T-helper 1 cell treated with Interleukin-12 subunit alpha and Interleukin-12 subunit beta and Interleukin-4 antibody, amounts not matched to agents 30 μg/mL and 1 μg/mL, for 36 hours (primary cell): Measurements from ENCODE around the gene C11orf24.
"Not testable (repeated sequence)": the region's sequence is repeated elsewhere in the genome, so short reads cannot be mapped to it uniquely, and the experiment has no call there.

Source experiments
- H3K27ac Mint-ChIP-seq: one replicate; pipeline ENCODE4 v1.8.0; 2021; ENCODE audit warnings: mild to moderate bottlenecking, mixed read lengths
- H3K27me3 Mint-ChIP-seq: one replicate; pipeline ENCODE4 v1.8.0; 2021; ENCODE audit warnings: low read depth, mixed read lengths
- H3K36me3 Mint-ChIP-seq: one replicate; pipeline ENCODE4 v1.8.0; 2021; ENCODE audit warnings: low read depth, mixed read lengths
- H3K4me1 Mint-ChIP-seq: one replicate; pipeline ENCODE4 v1.8.0; 2021; ENCODE audit warnings: low read depth, mixed read lengths
- H3K4me3 Mint-ChIP-seq: one replicate; pipeline ENCODE4 v1.8.0; 2021; ENCODE audit warnings: mild to moderate bottlenecking, moderate library complexity, mixed read lengths
- H3K9me3 Mint-ChIP-seq: one replicate; pipeline ENCODE4 v1.8.0; 2021; ENCODE audit warnings: mixed read lengths

Gene C11orf24

GRCh38 chr11:68257477-68258362 lies 14.1 kb downstream of the C11orf24 start:
- Mint-ChIP-seq H3K9me3 (no peaks in the 10 kb centered on the region), H3K4me3 (no peak overlapping the region), H3K36me3 (peaks cover 9% of the 10 kb centered on the region), H3K4me1 (peaks cover 4% of the 10 kb centered on the region), H3K27me3 (no peaks in the 10 kb centered on the region), H3K27ac (peak overlapping the region; percentile 65)

- no peak overlapping the region for H3K27ac Mint-ChIP-seq
- peaks cover 4% of the 10 kb centered on the region for H3K36me3 Mint-ChIP-seq
- H3K9me3 Mint-ChIP-seq = peaks cover 1% of the 10 kb centered on the region
- no peaks in the 10 kb centered on the region for H3K27me3 Mint-ChIP-seq
- H3K4me1 Mint-ChIP-seq = peaks cover 4% of the 10 kb centered on the region
- no peak overlapping the region for H3K4me3 Mint-ChIP-seq
Measured at GRCh38 chr11:68256331-68256741, 15.4 kb downstream of the C11orf24 start.

- Mint-ChIP-seq H3K27ac (no peak overlapping the region), H3K27me3 (no peaks in the 10 kb centered on the region), H3K4me1 (peaks cover 4% of the 10 kb centered on the region), H3K36me3 (peaks cover 2% of the 10 kb centered on the region), H3K9me3 (peaks cover 7% of the 10 kb centered on the region), H3K4me3 (no peak overlapping the region)
Measured at GRCh38 chr11:68255526-68255925, 16.2 kb downstream of the C11orf24 start.

GRCh38 chr11:68254421-68254820 lies 17.4 kb downstream of the C11orf24 start:
- Mint-ChIP-seq H3K27ac (no peak overlapping the region), H3K4me3 (no peak overlapping the region), H3K9me3 (peaks cover 18% of the 10 kb centered on the region)

GRCh38 chr11:68251765-68252164 lies 20.0 kb downstream of the C11orf24 start:
- Mint-ChIP-seq H3K4me3 (no peak overlapping the region), H3K36me3 (peaks cover 4% of the 10 kb centered on the region), H3K9me3 (peaks cover 24% of the 10 kb centered on the region)

More at GRCh38 chr11:68254421-68254820, 17.4 kb downstream of the C11orf24 start:
- Mint-ChIP-seq H3K4me1 (peaks cover 2% of the 10 kb centered on the region), H3K27me3 (peaks cover 4% of the 10 kb centered on the region), H3K36me3 (peaks cover 4% of the 10 kb centered on the region)

GRCh38 chr11:68244912-68245311 lies 26.9 kb downstream of the C11orf24 start:
- not testable (repeated sequence) for H3K36me3 Mint-ChIP-seq, H3K4me3 Mint-ChIP-seq, H3K4me1 Mint-ChIP-seq, H3K27ac Mint-ChIP-seq
- Mint-ChIP-seq H3K27me3 (peaks cover 13% of the 10 kb centered on the region), H3K9me3 (peaks cover 11% of the 10 kb centered on the region)

More at GRCh38 chr11:68251765-68252164, 20.0 kb downstream of the C11orf24 start:
- peaks cover 4% of the 10 kb centered on the region for H3K27me3 Mint-ChIP-seq
- no peak overlapping the region for H3K27ac Mint-ChIP-seq
- no peaks in the 10 kb centered on the region for H3K4me1 Mint-ChIP-seq

GRCh38 chr11:68243847-68244246 lies 27.9 kb downstream of the C11orf24 start:
- not testable (repeated sequence) for H3K36me3 Mint-ChIP-seq, H3K4me1 Mint-ChIP-seq, H3K9me3 Mint-ChIP-seq

GRCh38 chr11:68242616-68243015 lies 29.2 kb downstream of the C11orf24 start:
- H3K4me3 Mint-ChIP-seq = no peak overlapping the region
- H3K27ac Mint-ChIP-seq = no peak overlapping the region
- H3K4me1 Mint-ChIP-seq = no peaks in the 10 kb centered on the region
- H3K36me3 Mint-ChIP-seq = no peaks in the 10 kb centered on the region
- no peaks in the 10 kb centered on the region for H3K9me3 Mint-ChIP-seq
- peaks cover 15% of the 10 kb centered on the region for H3K27me3 Mint-ChIP-seq

More at GRCh38 chr11:68243847-68244246, 27.9 kb downstream of the C11orf24 start:
- not testable (repeated sequence) for H3K27ac Mint-ChIP-seq, H3K4me3 Mint-ChIP-seq
- H3K27me3 Mint-ChIP-seq = peaks cover 13% of the 10 kb centered on the region

GRCh38 chr11:68231621-68232020 lies 40.2 kb downstream of the C11orf24 start:
- Mint-ChIP-seq H3K36me3 (no peaks in the 10 kb centered on the region), H3K27ac (no peak overlapping the region), H3K4me1 (no peaks in the 10 kb centered on the region), H3K9me3 (peaks cover 33% of the 10 kb centered on the region), H3K27me3 (peaks cover 19% of the 10 kb centered on the region), H3K4me3 (no peak overlapping the region)

GRCh38 chr11:68229601-68230000 lies 42.2 kb downstream of the C11orf24 start:
- no peaks in the 10 kb centered on the region for H3K36me3 Mint-ChIP-seq
- peaks cover 33% of the 10 kb centered on the region for H3K9me3 Mint-ChIP-seq
- no peaks in the 10 kb centered on the region for H3K4me1 Mint-ChIP-seq
- H3K27me3 Mint-ChIP-seq = peaks cover 11% of the 10 kb centered on the region
- no peak overlapping the region for H3K27ac Mint-ChIP-seq
- H3K4me3 Mint-ChIP-seq = no peak overlapping the region

GRCh38 chr11:68226421-68226820 lies 45.4 kb downstream of the C11orf24 start:
- no peak overlapping the region for H3K27ac Mint-ChIP-seq
- H3K9me3 Mint-ChIP-seq = peaks cover 30% of the 10 kb centered on the region
- no peaks in the 10 kb centered on the region for H3K27me3 Mint-ChIP-seq
- H3K36me3 Mint-ChIP-seq = no peaks in the 10 kb centered on the region
- H3K4me3 Mint-ChIP-seq = no peak overlapping the region
- peaks cover 2% of the 10 kb centered on the region for H3K4me1 Mint-ChIP-seq

GRCh38 chr11:68224606-68225005 lies 47.2 kb downstream of the C11orf24 start:
- Mint-ChIP-seq H3K36me3 (no peaks in the 10 kb centered on the region), H3K9me3 (peaks cover 20% of the 10 kb centered on the region), H3K27me3 (peaks cover 1% of the 10 kb centered on the region), H3K4me3 (no peak overlapping the region), H3K4me1 (peaks cover 2% of the 10 kb centered on the region), H3K27ac (no peak overlapping the region)

GRCh38 chr11:68223275-68223674 lies 48.5 kb downstream of the C11orf24 start:
- Mint-ChIP-seq H3K36me3 (no peaks in the 10 kb centered on the region), H3K4me3 (no peak overlapping the region), H3K27me3 (peaks cover 3% of the 10 kb centered on the region), H3K27ac (no peak overlapping the region), H3K4me1 (peaks cover 2% of the 10 kb centered on the region), H3K9me3 (peaks cover 7% of the 10 kb centered on the region)

- H3K36me3 Mint-ChIP-seq = no peaks in the 10 kb centered on the region
- H3K4me1 Mint-ChIP-seq = peaks cover 2% of the 10 kb centered on the region
- no peaks in the 10 kb centered on the region for H3K9me3 Mint-ChIP-seq
- H3K4me3 Mint-ChIP-seq = no peak overlapping the region
- H3K27me3 Mint-ChIP-seq = peaks cover 7% of the 10 kb centered on the region
- H3K27ac Mint-ChIP-seq = no peak overlapping the region
Measured at GRCh38 chr11:68221406-68221805, 50.4 kb downstream of the C11orf24 start.

GRCh38 chr11:68216171-68216938 lies 55.4 kb downstream of the C11orf24 start:
- H3K36me3 Mint-ChIP-seq = peaks cover 3% of the 10 kb centered on the region
- peaks cover 15% of the 10 kb centered on the region for H3K4me1 Mint-ChIP-seq
- H3K27ac Mint-ChIP-seq = no peak overlapping the region
- no peak overlapping the region for H3K4me3 Mint-ChIP-seq
- peaks cover 31% of the 10 kb centered on the region for H3K27me3 Mint-ChIP-seq
- no peaks in the 10 kb centered on the region for H3K9me3 Mint-ChIP-seq
